ENCODE data around the gene LINGO3.

The LINGO3 gene

DNA sequence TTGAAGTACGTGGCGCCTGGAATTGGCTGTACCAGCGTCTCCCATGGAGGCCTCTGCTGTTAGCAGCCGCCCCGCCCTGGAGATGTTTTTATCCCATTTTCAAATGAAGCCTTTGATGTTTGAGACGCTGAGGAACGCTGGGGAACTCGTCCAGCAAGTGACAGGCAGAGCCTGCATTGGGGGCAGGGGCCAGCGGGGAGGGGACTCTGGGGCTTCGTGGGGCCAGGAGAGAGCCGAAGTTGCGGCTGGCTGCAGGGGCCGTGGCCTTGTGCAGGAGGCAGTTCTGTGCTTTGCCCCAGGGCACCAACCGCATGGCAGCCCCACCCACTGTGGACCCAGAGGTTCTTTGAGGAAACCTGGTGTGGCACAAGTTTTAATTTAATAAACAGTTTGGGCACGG is 34.0 kb upstream of the LINGO3 start:
- Histone ChIP-seq H3K9me3 (replicated peaks in 1 of 11) (no peaks in the 10 kb centered on the region), H3K4me1 (peaks cover 21 to 59% (median 50%) of the 10 kb centered on the region in 10 experiments), H3K27ac (peak overlapping the region in 6 of 11 experiments; percentile 42 to 76 (median 67); a peak in 14 of 22 replicates), H3K9ac (peak overlapping the region in 8 of 11 experiments; percentile 27 to 76 (median 54); a peak in 10 of 22 replicates), H4K20me1 (peaks cover 26 to 84% (median 45%) of the 10 kb centered on the region in 11 experiments), H3K27me3 (peaks cover 0 to 3% (median 0%) of the 10 kb centered on the region in 11 experiments; a peak in 1 of 22 replicates), H3K4me3 (no peak overlapping the region), H3K36me3 (peaks cover 41 to 85% (median 71%) of the 10 kb centered on the region in 11 experiments), H3K4me2 (peak overlapping the region in 10 of 11 experiments; percentile 46 to 89 (median 75); a peak in 17 of 22 replicates)
- TF ChIP-seq Cebpa-rat (IDR thresholded peaks at IDR 0.05), result no peak

DNA sequence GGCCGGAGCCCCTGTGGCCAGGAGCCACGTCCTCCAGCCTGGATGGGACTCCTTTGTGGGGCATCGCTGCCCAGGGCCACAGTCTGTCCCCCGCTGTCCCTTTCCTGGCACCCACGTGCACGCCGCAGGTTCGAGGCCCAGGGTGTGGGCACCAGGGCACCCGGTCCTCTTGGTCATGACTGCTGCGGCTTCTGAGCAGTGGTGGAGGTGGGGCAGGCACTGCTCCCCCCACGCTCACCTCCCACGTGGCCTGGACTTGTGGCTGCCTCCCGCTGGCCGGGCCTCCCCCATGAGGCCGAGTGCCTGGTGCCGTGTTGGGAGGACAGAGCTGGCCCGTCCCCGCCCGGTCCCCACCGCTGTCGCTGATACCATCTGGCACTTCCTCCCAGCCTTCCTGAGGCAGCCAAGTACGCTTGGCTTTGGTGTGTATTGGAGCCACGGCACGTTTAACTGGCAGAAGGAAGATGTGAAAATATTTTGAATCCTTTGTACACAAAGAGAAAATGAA is 33.3 kb upstream of the LINGO3 start:
- no peak for TF ChIP-seq Cebpa-rat (IDR thresholded peaks at IDR 0.05)

DNA sequence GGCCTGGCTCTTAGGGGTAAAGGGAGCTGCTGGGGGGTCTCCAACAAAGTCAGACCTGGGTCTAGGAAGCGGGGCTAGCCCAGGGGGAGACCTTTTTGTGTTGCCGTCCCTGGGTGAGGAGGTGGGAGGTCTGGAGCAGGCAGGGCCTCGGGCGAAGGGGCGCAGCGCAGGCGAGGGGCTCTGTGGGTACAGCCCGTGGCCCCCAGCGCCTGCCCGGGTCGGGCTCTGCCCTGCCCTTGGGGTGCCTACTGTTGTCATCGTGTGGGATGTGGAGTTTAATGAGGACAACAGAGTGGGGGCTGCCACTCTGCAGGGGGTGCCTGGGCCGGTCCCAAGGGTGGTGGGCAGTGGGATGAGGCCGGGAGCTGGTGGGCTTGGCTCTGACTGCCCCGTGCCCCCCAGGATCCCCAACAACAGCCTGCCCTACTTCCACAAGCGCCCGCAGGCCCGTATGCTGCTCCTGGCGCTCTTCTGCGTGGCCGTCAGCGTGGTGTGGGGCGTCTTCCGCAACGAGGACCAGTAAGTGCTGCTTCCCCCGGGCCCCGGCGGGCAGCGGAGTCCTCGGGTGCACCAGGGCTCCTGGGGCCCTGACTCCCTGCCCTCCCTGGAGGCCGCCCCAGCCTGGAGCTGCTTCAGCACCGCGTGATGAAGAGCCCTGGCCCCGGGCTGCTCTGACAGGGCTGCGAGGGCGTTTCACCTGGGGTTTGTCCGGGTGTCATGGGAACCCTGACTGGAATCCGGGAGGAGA is 32.7 kb upstream of the LINGO3 start:
- Histone ChIP-seq H3K36me3 (peaks cover 30 to 72% (median 58%) of the 10 kb centered on the region in 11 experiments), H3K4me2 (peak overlapping the region; percentile 46 to 89 (median 72); a peak in 21 of 22 replicates), H3K9ac (peak overlapping the region in 8 of 11 experiments; percentile 38 to 76 (median 54); a peak in 13 of 22 replicates), H3K27me3 (peaks cover 0 to 3% (median 0%) of the 10 kb centered on the region in 11 experiments; a peak in 1 of 22 replicates), H3K9me3 (replicated peaks in 1 of 11) (no peaks in the 10 kb centered on the region; a peak in 1 of 22 replicates), H3K4me3 (no peak overlapping the region), H4K20me1 (peaks cover 39 to 91% (median 58%) of the 10 kb centered on the region in 11 experiments), H3K4me1 (peaks cover 27 to 68% (median 58%) of the 10 kb centered on the region in 10 experiments), H3K27ac (peak overlapping the region in 8 of 11 experiments; percentile 8 to 76 (median 62); a peak in 13 of 22 replicates)
- TF ChIP-seq Cebpa-rat (IDR thresholded peaks at IDR 0.05), result no peak

More for the DNA sequence above, 33.3 kb upstream of the LINGO3 start:
- H3K4me1 ChIP-seq, result peaks cover 27 to 66% (median 57%) of the 10 kb centered on the region in 10 experiments
- peaks cover 0 to 3% (median 0%) of the 10 kb centered on the region in 11 experiments; a peak in 1 of 22 replicates for H3K27me3 ChIP-seq
- H3K4me3 ChIP-seq, result no peak overlapping the region
- H3K9me3 ChIP-seq (replicated peaks in 1 of 11), result no peaks in the 10 kb centered on the region
- peak overlapping the region in 10 of 11 experiments; percentile 27 to 76 (median 52); a peak in 16 of 22 replicates for H3K9ac ChIP-seq
- H3K4me2 ChIP-seq, result peak overlapping the region; percentile 46 to 89 (median 72)
- H3K27ac ChIP-seq, result peak overlapping the region in 8 of 11 experiments; percentile 8 to 76 (median 62); a peak in 16 of 22 replicates
- H3K36me3 ChIP-seq, result peaks cover 34 to 78% (median 64%) of the 10 kb centered on the region in 11 experiments
- H4K20me1 ChIP-seq, result peaks cover 33 to 90% (median 52%) of the 10 kb centered on the region in 11 experiments

DNA sequence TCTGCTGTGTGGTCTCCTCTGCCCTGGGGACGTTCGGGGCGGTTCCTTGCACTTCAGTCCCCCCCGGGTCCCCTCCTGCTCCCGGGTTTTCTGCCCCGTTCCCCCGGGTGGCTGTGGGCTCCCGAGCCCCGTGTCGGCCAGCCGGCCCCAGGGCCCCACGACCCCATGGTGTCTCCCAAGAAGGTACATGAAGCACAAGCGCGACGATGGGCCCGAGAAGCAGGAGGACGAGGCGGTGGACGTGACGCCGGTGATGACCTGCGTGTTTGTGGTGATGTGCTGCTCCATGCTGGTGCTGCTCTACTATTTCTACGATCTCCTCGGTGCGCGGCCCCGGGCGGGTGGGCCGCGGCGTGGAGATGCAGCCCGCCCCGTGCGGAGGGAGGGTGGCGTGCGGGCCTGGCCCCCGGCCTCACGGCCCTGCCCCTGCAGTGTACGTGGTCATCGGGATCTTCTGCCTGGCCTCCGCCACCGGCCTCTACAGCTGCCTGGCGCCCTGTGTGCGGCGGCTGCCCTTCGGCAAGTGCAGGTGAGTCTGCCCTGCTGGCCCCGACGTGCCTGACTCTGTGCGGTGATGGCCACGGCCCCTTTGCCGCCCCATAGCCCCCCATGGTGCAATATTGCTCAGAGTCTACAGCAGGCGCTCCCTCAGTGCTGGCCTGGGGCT is 31.8 kb upstream of the LINGO3 start:
- Histone ChIP-seq H4K20me1 (peaks cover 45 to 93% (median 65%) of the 10 kb centered on the region in 11 experiments), H3K36me3 (peaks cover 30 to 72% (median 55%) of the 10 kb centered on the region in 11 experiments), H3K4me1 (peaks cover 27 to 65% (median 55%) of the 10 kb centered on the region in 10 experiments), H3K27me3 (peaks cover 0 to 3% (median 0%) of the 10 kb centered on the region in 11 experiments; a peak in 1 of 22 replicates), H3K9ac (no peak overlapping the region), H3K9me3 (replicated peaks in 1 of 11) (peaks cover 0 to 8% (median 0%) of the 10 kb centered on the region in 11 experiments; a peak in 4 of 22 replicates), H3K4me3 (no peak overlapping the region), H3K4me2 (peak overlapping the region in 1 of 11 experiments; percentile 79; a peak in 1 of 22 replicates), H3K27ac (peak overlapping the region in 2 of 11 experiments; percentile 66 to 76; a peak in 1 of 22 replicates)
- TF ChIP-seq Cebpa-rat (IDR thresholded peaks at IDR 0.05), result no peak

DNA sequence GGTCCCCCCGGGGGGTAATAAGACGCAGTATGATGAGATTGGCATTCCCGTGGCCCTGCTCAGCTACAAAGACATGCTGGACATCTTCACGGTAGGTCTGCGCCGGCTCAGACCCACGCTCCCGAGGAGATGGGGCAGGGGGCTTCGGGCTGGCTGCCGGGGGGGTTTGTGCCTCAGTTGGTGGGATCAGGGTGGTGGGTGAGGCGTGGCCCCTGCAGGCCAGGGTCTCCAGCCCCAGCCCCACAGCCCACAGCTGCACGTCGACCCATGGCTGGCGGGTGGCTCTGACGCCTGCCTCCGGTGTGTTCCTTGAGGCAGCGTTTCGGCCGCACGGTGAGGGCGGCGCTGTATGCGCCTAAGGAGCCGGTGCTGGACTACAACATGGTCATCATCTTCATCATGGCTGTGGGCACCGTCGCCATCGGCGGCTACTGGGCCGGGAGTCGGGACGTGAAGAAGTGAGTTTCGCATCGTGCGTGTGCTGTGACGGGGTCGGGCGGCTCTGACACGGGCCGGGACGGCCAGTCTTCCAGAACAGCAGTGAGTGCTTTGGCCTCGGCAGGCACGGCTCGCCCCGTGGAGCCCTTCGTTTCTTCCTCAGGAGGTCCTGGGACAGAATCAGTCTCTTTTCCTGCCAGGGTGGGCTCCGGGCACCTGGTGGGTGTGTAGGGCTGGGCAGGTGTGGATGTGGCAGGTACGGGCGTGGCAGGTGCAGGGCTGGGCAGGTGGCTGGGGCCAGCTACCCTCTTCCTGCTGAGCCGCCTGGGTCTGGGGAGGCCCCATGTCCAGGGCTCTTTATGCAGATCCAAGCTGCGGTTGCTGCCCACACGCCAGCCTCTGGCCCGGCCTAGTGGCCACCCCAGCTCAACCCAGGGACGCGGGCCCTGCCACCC is 31.0 kb upstream of the LINGO3 start:
- peak overlapping the region in 1 of 11 experiments; percentile 64; a peak in 1 of 22 replicates for H3K27ac ChIP-seq
- no peak overlapping the region for H3K4me3 ChIP-seq
- peaks cover 53 to 96% (median 73%) of the 10 kb centered on the region in 11 experiments for H4K20me1 ChIP-seq
- peak overlapping the region in 5 of 11 experiments; percentile 79 to 89 (median 88); a peak in 6 of 22 replicates for H3K4me2 ChIP-seq
- H3K4me1 ChIP-seq, result peaks cover 34 to 68% (median 63%) of the 10 kb centered on the region in 10 experiments
- H3K27me3 ChIP-seq, result peaks cover 0 to 3% (median 0%) of the 10 kb centered on the region in 11 experiments; a peak in 1 of 22 replicates
- H3K9ac ChIP-seq, result peak overlapping the region in 6 of 11 experiments; percentile 41 to 71 (median 62); a peak in 6 of 22 replicates
- peaks cover 25 to 73% (median 49%) of the 10 kb centered on the region in 11 experiments for H3K36me3 ChIP-seq
- H3K9me3 ChIP-seq (replicated peaks in 1 of 11), result peaks cover 0 to 8% (median 0%) of the 10 kb centered on the region in 11 experiments; a peak in 4 of 22 replicates
- TF ChIP-seq Cebpa-rat (IDR thresholded peaks at IDR 0.05), result no peak

DNA sequence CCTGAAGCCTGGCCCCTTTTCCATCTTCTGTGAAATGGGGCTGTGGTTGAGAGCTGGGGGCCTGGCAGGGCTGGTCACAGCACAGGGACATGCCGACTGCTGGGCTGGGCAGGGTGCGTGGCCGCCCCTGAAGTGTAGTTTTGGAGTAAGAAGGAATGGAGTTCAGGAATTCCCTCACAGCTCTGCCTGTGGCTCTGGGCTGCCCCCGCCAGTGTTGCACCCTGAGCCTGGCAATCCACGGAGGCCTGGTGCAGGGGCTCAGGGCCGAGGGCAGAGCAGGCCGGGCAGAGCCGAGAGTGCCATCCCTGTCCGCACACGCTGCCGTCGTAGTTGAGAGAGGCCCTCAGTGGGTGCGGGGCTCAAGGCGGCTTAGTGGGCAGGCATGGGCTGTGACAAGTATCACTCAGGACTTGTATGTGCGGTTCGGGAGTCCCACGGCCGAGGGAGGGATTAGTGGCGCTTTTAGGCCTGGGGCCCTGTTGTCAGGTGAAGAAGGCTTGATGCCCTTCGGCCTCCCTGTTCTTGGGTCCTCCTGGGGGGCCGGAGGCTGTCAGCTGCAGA is 30.2 kb upstream of the LINGO3 start:
- H3K9me3 ChIP-seq (replicated peaks in 1 of 11), result peaks cover 0 to 8% (median 0%) of the 10 kb centered on the region in 11 experiments; a peak in 4 of 22 replicates
- peaks cover 60 to 100% (median 82%) of the 10 kb centered on the region in 11 experiments for H4K20me1 ChIP-seq
- no peak for TF ChIP-seq Cebpa-rat (IDR thresholded peaks at IDR 0.05)
- H3K36me3 ChIP-seq, result peaks cover 25 to 67% (median 46%) of the 10 kb centered on the region in 11 experiments
- H3K27me3 ChIP-seq, result peaks cover 0 to 3% (median 0%) of the 10 kb centered on the region in 11 experiments; a peak in 1 of 22 replicates
- H3K9ac ChIP-seq, result peak overlapping the region in 10 of 11 experiments; percentile 1 to 71 (median 46); a peak in 13 of 22 replicates
- H3K4me1 ChIP-seq, result peaks cover 43 to 77% (median 72%) of the 10 kb centered on the region in 10 experiments
- H3K4me2 ChIP-seq, result peak overlapping the region; percentile 74 to 89 (median 81)
- H3K4me3 ChIP-seq, result no peak overlapping the region
- peak overlapping the region in 5 of 11 experiments; percentile 54 to 65 (median 63); a peak in 7 of 22 replicates for H3K27ac ChIP-seq

DNA sequence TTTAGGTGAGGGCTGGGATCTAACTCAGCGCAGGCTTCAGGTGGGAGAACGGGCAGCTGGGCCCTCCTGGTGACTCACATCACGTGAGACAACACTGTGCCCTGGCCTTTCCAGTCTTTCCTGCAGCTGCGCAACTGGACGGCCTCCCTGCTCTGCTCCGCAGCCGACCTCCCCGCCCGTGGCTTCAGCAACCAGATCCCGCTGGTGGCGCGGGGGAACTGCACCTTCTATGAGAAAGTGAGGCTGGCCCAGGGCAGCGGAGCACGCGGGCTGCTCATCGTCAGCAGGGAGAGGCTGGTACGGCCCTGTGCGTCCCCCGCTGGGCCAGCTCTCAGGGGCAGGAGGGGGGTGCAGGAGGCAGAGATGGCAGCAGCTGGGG is 29.4 kb upstream of the LINGO3 start:
- peaks cover 0 to 8% (median 0%) of the 10 kb centered on the region in 11 experiments; a peak in 4 of 22 replicates for H3K9me3 ChIP-seq (replicated peaks in 1 of 11)
- H3K9ac ChIP-seq, result peak overlapping the region in 9 of 11 experiments; percentile 27 to 71 (median 51); a peak in 16 of 22 replicates
- peak overlapping the region in 2 of 10 experiments; percentile 19 to 35; a peak in 2 of 20 replicates for H3K4me3 ChIP-seq
- H3K4me1 ChIP-seq, result peaks cover 51 to 84% (median 75%) of the 10 kb centered on the region in 10 experiments
- peaks cover 60 to 100% (median 83%) of the 10 kb centered on the region in 11 experiments for H4K20me1 ChIP-seq
- no peak for TF ChIP-seq Cebpa-rat (IDR thresholded peaks at IDR 0.05)
- H3K27me3 ChIP-seq, result peaks cover 0 to 3% (median 0%) of the 10 kb centered on the region in 11 experiments; a peak in 1 of 22 replicates
- H3K36me3 ChIP-seq, result peaks cover 25 to 59% (median 38%) of the 10 kb centered on the region in 11 experiments
- H3K27ac ChIP-seq, result peak overlapping the region in 8 of 11 experiments; percentile 4 to 65 (median 54); a peak in 12 of 22 replicates
- H3K4me2 ChIP-seq, result peak overlapping the region; percentile 74 to 89 (median 81)

Data from BLaER1 treated with 17β-estradiol and CSF1 and Interleukin-3, amounts not matched to agents 10 nM and 100 nM (cell line).